GM19099 (cell line): ENCODE measurements around the gene PTPRN2.

Experiments used
- POLR2A ChIP-seq: IDR thresholded peaks from 3 replicates; pipeline ENCODE4 v1.6.1; 2011; ENCODE audit warnings: low read depth; ENCODE audit not compliant: insufficient read length; ENCODE audit errors: extremely low read depth

Gene PTPRN2

GRCh38 chr7:157703534-157704195, 884.0 kb downstream of the PTPRN2 start:
- no peak for TF ChIP-seq POLR2A

- no peak for TF ChIP-seq POLR2A
Observed at GRCh38 chr7:157703131-157703530, 884.5 kb downstream of the PTPRN2 start.

DNA sequence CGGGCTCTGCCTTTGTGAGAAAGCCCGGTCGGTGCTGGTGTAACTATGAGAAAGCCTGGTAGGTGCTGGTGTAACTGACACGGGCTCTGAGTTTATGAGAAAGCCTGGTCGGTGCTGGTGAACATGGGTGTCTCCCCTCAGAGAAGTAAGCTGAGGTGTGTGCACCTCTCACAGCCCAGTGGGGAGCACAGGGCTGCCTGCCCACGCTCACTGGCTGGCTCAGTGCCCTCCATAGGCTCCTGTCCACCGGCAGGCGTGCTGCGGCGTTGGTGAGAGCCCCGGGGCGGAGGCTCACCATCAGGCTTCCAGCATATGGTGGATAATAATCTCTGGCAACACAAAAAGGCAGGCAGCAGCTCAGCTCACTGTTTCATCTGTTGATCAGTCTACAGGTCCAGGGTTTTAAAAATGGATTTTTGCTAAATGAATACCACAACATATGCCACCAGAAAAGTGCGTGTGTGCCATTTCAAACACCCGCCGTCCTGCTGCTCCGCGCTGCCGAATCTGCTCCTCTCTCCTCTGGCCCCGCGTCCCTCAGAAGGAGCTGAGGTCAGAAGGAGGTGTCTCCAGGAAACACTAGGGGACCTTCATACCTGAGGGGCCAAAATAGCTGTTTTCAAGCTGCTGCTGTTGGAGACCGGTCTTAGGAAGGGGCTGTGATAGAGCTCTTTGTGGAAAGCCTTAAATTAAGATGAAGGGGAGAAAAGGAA, 885.2 kb downstream of the PTPRN2 start:
- no peak for TF ChIP-seq POLR2A

DNA sequence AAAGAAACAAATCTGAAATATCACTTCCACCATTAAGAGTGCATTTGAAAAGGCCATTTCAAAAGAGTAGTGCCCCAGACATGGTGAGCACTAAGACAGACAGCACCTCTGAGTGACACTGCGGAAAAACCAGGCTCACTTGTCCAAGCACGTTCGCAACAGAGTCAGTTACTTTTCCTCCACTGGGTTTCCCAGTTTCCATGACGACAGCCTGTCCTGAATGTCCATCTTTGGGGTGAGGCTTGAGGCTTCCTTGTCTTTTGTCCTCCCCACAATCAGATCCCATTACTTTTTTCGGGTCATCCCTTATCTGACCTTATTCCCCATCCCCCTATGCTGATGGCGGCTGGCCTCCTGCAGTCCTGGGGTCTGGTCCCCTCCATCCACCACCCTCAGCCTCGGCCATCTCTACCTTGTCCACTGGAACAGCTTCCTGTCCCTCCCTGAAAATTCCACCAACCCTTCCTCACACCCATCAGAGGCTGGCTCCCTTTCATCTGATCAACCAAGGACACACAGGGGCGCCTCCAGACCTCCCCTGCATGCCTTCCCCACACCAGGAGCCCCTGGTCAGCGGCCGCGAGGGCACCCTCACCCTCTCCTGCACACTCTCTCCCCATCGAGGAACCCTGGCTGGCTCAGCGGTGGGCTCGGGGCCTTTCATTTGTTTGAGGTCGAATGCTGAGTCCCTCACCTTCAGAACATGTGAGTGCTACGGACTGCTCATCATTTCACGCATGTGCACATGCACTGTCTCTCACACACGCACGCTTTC, 887.2 kb downstream of the PTPRN2 start:
- TF ChIP-seq POLR2A: no peak

DNA sequence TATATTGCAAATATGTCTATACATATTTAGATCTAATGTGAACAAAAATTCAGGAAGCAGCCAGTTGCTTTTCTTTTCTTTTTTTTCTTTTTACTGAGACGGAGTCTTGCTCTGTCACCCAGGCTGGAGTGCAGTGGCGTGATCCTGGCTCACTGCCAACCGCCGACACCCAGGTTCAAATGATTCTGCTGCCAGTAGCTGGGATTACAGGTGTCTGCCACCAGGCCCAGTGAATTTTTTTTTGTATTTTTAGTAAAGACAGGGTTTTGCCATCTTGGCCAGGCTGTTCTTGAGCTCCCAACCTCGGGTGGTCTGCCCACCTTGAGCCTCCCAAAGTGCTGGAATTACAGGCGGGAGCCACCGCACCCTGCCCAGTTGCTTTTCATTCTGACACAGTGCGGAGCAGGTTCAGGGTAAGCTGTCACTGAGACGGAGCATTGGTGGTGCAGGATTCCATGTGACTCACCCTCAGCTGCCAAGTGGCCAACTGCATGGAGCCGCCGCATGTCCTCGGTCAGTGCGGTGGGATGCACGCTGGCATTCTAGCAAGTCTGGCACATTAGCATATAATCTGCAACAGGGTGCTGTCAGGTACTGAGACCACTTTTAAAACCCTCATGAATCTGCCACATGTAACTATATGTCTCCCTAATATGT, 888.1 kb downstream of the PTPRN2 start:
- TF ChIP-seq POLR2A: no peak

DNA sequence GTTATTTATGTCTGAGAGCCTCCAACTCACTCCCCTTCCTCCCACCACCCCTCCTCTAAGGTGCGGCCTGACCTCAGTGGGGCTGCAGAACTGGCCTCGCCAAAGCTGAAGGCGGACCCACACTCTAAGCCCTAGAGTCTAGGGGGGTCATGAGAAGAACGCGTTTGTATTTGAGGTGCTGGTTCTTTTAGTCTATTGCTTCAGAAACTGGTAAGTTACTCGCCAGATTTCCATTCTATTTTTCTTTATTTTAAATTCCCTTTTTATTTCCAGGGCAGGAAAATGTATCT, 893.3 kb downstream of the PTPRN2 start:
- no peak for TF ChIP-seq POLR2A

DNA sequence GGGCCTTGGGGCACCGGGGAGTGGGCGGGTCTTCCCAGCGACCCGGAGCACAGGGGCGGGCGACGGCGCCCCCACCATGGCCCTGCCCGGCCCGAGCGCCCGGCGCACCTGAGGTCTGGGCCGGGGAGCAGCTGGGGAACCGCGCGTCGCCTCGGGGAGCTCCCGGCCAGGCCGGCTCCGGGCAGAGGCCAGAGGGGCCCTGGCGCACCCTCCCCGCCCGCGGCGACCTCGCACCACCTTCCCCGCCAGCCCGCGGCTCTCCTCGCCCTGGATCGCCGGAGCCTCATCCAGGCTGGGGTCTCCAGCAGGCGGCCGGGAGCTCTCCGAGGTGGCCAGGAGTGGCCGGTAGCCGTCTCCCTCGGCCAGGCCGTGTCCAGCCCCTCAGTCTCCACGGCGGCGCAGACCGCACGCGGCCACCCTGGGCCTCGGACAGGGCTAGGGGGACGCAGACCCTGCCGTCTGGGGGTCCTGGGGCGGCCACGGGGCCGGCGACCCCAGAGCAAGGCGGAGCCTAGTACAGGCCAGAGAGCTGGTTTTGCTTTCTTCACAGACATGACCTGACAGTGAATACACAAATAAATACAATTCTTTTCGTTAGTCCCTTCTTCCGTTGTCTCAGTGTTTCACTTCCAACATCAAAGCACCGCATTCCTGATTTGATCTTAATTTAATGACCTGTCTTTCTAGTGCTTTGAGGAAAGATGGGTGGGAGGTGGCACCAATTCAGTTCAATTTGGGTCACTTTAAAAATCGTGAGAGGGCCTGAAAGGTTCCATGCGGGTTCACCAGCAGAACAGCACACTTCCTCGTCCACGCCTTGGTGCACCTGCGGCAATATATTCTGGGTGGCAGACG, 893.9 kb downstream of the PTPRN2 start:
- TF ChIP-seq POLR2A: no peak

DNA sequence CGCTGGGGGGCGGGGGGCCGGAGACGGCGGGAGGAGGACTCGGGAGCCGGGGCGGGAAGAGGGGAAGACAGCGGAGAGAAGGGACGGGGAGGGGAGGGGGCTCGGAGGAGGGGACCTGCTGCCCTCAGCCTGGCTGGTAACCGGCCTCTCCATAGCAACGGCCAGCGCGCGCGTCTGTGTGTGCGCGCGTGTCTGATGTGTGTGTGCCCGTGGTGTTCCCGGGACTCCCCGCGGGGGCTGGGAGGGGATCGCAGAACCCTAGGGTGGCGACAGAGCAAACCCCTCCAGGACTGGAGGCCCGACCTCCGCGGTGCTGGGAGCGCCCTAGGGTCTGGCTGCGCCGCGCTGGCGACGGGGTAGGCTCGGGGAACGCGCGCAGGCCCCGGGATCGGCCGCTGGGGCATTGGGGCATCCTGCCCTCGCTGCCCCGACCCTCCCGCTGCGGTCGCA, 894.5 kb downstream of the PTPRN2 start:
- TF ChIP-seq POLR2A: no peak

GRCh38 chr7:157692460-157693011, 895.1 kb downstream of the PTPRN2 start:
- TF ChIP-seq POLR2A: no peak

GRCh38 chr7:157691586-157692459, 895.8 kb downstream of the PTPRN2 start:
- no peak for TF ChIP-seq POLR2A

DNA sequence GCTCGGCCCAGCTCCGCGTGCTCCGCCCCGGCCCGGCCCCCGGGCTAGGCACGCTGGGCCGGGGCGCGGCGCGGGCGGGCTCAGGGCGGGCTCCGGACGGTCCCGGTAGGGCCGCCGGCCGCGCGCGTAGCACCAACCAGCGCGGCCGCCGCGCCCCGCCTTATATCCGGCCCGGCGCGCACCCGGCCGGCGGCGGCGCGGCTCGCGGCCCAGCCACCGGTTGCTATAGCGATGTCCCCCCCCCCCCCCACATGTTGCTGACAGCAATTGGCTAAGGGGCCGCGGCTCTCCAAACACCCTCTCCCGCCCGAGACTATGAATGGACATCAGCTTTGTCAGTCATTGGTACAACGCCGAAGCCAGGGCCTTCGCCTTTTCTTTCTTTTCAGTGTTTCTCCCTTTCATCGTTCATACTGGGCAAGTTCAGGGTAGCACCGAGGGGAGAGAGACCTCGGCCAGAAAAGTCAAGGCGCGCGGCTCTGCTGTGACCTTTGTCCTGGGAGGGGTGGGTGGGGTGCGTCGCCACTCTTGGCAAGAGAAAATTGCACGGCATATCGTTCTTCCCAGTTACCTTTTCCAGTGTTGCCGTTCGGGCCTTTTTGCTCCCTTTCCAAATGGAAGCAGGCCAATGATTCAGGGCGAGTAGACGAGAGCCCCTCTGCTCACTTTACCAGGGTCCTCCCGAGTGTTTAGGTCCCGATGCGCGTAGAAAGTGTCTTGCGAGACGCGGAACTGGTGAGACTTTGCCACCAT, 896.6 kb downstream of the PTPRN2 start:
- TF ChIP-seq POLR2A: no peak

DNA sequence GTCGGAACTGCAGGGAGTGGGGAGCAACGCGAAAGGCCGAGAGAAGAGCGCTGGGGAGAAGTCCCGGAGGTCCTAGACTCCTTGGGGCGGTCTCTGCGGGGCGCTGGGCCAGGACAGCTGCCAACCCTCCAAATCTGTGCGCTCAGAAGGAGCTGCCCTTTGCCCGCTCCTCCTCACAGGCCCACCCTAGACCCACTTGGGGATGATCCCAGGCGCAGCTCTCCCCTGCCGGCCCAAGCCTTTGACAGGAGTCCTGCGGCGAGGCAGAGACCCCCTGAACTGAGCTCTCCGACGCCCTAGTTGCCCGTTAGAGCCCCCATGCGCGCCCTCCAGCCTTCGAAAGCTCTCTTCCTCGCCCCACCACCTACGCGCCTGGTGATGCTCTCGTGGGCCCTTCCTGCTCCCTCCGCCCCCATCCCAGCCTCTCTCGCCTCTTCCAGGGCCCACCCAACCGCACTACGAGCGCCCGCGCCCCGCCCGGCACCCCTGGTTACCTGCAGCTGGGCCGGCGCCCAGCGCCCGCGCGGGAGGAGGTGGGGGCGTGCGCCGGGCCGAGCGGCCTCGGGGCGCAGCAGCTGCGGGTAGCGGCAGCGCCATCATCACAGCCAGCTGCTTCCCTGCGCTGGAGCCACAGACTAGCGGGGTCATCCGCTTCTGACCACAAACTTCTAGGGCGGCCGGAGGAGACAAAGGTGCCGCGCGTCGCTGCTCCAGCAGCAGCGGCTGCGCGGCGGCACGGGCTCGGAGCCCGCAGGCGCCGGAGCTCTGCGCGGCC, 897.4 kb downstream of the PTPRN2 start:
- no peak for TF ChIP-seq POLR2A
